ENCODE results near the gene SLC25A53.
"Not testable (repeated sequence)": the region's sequence is repeated elsewhere in the genome, so short reads cannot be mapped to it uniquely, and the experiment has no call there.

The SLC25A53 gene

DNA sequence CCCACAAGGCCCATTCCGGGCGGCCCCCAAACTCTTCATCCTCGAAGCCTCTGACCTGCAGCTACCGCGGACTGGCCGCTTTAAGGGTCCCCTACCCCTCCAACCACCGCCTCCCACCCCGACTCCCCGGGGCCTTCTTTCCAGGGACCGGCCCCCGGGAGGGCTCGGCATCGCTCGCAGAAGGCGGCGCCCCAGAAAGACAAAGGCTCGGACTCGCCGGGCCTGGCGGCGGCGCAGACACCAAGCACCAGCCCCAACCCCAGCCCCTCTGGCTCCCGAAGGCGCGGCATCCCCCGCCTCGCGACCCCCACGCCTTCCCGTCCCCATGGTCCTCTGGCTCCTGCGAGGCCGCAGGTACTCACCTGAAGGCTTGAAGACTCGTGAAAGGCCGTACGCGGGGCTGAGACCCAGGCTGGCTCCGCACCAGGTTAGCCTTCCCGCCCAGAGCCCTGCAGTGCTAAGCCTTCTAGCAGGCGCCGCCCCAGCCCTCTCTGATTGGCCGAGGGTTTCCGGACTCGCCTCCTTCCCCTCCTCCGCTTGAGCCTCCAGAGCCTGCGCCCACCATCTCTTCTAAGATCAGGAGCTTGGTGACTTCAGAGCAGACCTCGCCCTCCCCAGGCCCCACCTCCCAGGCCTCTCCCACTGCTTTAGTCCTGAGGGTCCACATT lies 80.9 kb downstream of the SLC25A53 start, which contains the start of gene TMSB15C:
Gene TMSB15C, minus strand, starts transcription at position 459 of the 668 bp plus-strand sequence.
- DNase-seq (ENCODE audit: low read depth): not testable (repeated sequence)

DNA sequence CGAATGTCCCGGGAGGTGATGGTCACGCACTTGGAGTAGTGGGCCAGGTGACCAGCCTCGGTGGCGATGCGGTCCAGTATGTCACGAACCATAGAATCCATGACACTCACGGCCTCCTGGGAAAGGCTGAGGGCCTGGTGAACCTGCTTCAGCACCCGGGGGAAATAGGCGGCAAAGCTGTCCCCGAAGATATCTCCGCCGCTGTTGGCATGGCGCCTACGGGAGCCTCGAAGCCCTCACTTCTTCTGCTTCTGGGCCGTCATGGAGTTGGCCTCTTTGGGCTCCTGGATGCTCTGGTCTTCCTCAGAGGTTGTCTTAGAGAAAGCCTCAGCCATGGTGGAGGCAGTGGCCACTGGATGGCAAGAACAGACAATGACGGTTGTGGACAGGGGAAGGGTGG lies 94.2 kb downstream of the SLC25A53 start:
- DNase-seq (ENCODE audit: low read depth): not testable (repeated sequence)

DNA sequence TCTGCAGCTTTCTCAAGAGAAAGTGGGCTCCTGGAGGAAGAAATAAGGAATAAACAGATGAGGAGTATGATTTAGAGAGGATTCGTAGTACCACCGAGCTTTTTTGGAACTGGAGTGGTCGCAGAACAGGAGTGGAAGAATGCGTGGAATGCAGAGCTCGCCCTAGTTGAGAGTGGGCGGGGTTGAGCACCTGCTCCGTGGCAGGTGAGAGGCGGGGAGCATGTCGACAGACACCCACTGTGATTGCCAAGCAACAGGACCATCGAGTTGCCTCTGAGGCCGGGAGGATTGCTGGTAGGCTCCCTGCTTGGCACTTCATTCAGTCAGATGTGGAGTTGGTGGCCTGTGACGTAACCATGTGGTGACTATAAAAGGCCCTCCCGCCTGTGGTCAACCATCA lies 101.9 kb downstream of the SLC25A53 start:
- DNase-seq (ENCODE audit: low read depth): not testable (repeated sequence)
